HCT116 (cell line): ENCODE data around the gene ATP6V0C. TPM values are rescaled to one million over a fixed set of nuclear protein-coding genes. Genes with fewer than 3 reads are reported as not detected.

Source experiments
- ATAC-seq: fragments of 200-7000 bp; cut with Tn5 transposase; 2 replicates; pipeline ENCODE4 v1.9.1; 2020; ENCODE audit warnings: mild to moderate bottlenecking, moderate library complexity
- BruUV-seq: library from RNA; stranded (reverse); fragments of 400-500 nt; replicated peaks from 2 replicates; lab custom pipeline; 2021; lab: Mats Ljungman, UMichigan
- CTCF ChIA-PET: fragments of 300-600 bp; sonication (Branson Sonifier 250); formaldehyde crosslinking; loops from one replicate; lab custom pipeline; 2021; ENCODE audit warnings: antibody characterized with exemption; lab: Charles Lee
- POLR2A ChIA-PET: fragments of 300-600, 350-600 bp; sonication (Branson Sonifier 250); formaldehyde crosslinking; loops from one replicate; lab custom pipeline; 2021; ENCODE audit warnings: antibody characterized with exemption; lab: Charles Lee
- RAD21 ChIA-PET, 2 experiments: fragments of 300-600 bp; sonication (Branson Sonifier 250); formaldehyde crosslinking; loops; one replicate each; lab custom pipeline; 2023; ENCODE audit warnings: low total read pairs in 2 of 2; ENCODE audit not compliant: uncharacterized antibody in 2 of 2, unreplicated experiment in 2 of 2, low non-redundant PET in 1 of 2; lab: Charles Lee
- DNase-seq: peaks from one replicate; pipeline ENCODE4 v3.0.0-alpha.2; 2010; ENCODE audit warnings: low read depth, low spot score
- H2AFZ ChIP-seq: fragments of 200-600 bp; shearing (Covaris generic), sonication (generic); 2 replicates; pipeline ENCODE4 v1.6.1; 2017; ENCODE audit warnings: low read depth, mixed run types, mixed read lengths, antibody characterized with exemption, low read length; ENCODE audit not compliant: poor library complexity, severe bottlenecking
- H3K27ac ChIP-seq: 2 replicates; pipeline ENCODE4 v1.5.1; 2012; ENCODE audit warnings: low read depth, low read length
- H3K27me3 ChIP-seq: fragments of 200-600 bp; sonication (generic); 2 replicates; pipeline ENCODE4 v1.6.1; 2016; ENCODE audit warnings: mixed run types, low read length, mixed read lengths; ENCODE audit not compliant: insufficient read depth
- H3K36me3 ChIP-seq, 2 experiments: fragments of 200-500 bp in 1 of 2; fragments of 200-600 bp in 1 of 2; sonication (Bioruptor generic) in 1 of 2; sonication (generic) in 1 of 2; 2 replicates each; pipeline versions ENCODE4 v1.5.1 to v1.6.1; 2014 to 2016; ENCODE audit warnings: low read length in 2 of 2, inconsistent platforms in 1 of 2, mixed read lengths in 1 of 2, mixed run types in 1 of 2; ENCODE audit not compliant: insufficient read depth in 2 of 2, control insufficient read depth in 1 of 2
- H3K4me1 ChIP-seq, 2 experiments: fragments of 200-600 bp in 1 of 2; sonication (generic) in 1 of 2; 2 replicates each; pipeline versions ENCODE4 v1.5.1 to v1.6.1; 2012 to 2017; ENCODE audit warnings: low read length in 2 of 2, inconsistent platforms in 1 of 2, mild to moderate bottlenecking in 1 of 2, mixed read lengths in 1 of 2, mixed run types in 1 of 2, moderate library complexity in 1 of 2; ENCODE audit not compliant: insufficient read depth in 2 of 2, control insufficient read depth in 1 of 2
- H3K4me2 ChIP-seq: fragments of 200-600 bp; sonication (generic); 2 replicates; pipeline ENCODE4 v1.6.1; 2017; ENCODE audit warnings: mixed run types, low read length, mixed read lengths
- H3K4me3 ChIP-seq, 2 experiments: fragments of 200-600 bp in 1 of 2; sonication (generic) in 1 of 2; replicated peaks in 1 of 2; 2 replicates each; pipeline ENCODE4 v1.5.1; 2011 to 2016; ENCODE audit warnings: low read length in 2 of 2, control low read depth in 1 of 2, low read depth in 1 of 2, mild to moderate bottlenecking in 1 of 2, mixed read lengths in 1 of 2, mixed run types in 1 of 2
- H3K79me2 ChIP-seq: fragments of 200-600 bp; sonication (generic); 2 replicates; pipeline ENCODE4 v1.6.1; 2017; ENCODE audit warnings: mild to moderate bottlenecking, mixed run types, low read length, moderate library complexity, mixed read lengths; ENCODE audit not compliant: insufficient read depth
- H3K9ac ChIP-seq: fragments of 200-600 bp; sonication (generic); 2 replicates; pipeline ENCODE4 v1.6.1; 2016; ENCODE audit warnings: low read length, mixed read lengths
- H3K9me2 ChIP-seq: fragments of 200-600 bp; sonication (generic), shearing (Covaris generic); 2 replicates; pipeline ENCODE4 v1.6.1; 2017; ENCODE audit warnings: mixed run types, mild to moderate bottlenecking, moderate library complexity; ENCODE audit not compliant: insufficient read depth
- H3K9me3 ChIP-seq, 2 experiments: fragments of 200-500 bp in 1 of 2; fragments of 200-600 bp in 1 of 2; sonication (Bioruptor generic) in 1 of 2; sonication (generic) in 1 of 2; 2 replicates each; pipeline ENCODE4 v1.6.1; 2014 to 2017; ENCODE audit warnings: low read length in 2 of 2, mixed read lengths in 2 of 2, inconsistent platforms in 1 of 2, low read depth in 1 of 2, mild to moderate bottlenecking in 1 of 2, mixed run types in 1 of 2, moderate library complexity in 1 of 2; ENCODE audit not compliant: control insufficient read depth in 1 of 2, insufficient read depth in 1 of 2
- H4K20me1 ChIP-seq: fragments of 200-600 bp; sonication (generic), shearing (Covaris generic); 2 replicates; pipeline ENCODE4 v1.6.1; 2017; ENCODE audit warnings: mixed run types, mild to moderate bottlenecking, moderate library complexity; ENCODE audit not compliant: insufficient read depth
- CBX3 ChIP-seq: IDR thresholded peaks from 2 replicates; pipeline ENCODE4 v1.6.1; 2012; ENCODE audit warnings: low read depth
- CEBPB ChIP-seq: IDR thresholded peaks from 2 replicates; pipeline ENCODE4 v1.6.1; 2012; ENCODE audit warnings: low read depth
- CTCF ChIP-seq, 3 experiments: fragments of 200-600 bp in 1 of 3; sonication (generic) in 1 of 3; IDR thresholded peaks in 2 of 3; conservative IDR thresholded peaks in 1 of 3; 2 replicates each; pipeline ENCODE4 v1.5.1; 2012 to 2017; ENCODE audit warnings: low read depth in 2 of 3, low read length in 2 of 3, antibody characterized with exemption in 1 of 3, borderline replicate concordance in 1 of 3, control low read depth in 1 of 3, mild to moderate bottlenecking in 1 of 3, mixed read lengths in 1 of 3, mixed run types in 1 of 3, moderate library complexity in 1 of 3; ENCODE audit not compliant: insufficient read depth in 1 of 3
- EGR1 ChIP-seq: IDR thresholded peaks from 2 replicates; pipeline ENCODE4 v1.6.1; 2012; ENCODE audit warnings: low read depth
- ELF1 ChIP-seq: IDR thresholded peaks from 2 replicates; pipeline ENCODE4 v1.6.1; 2012; ENCODE audit warnings: low read depth, borderline replicate concordance
- EZH2 ChIP-seq: fragments of 200-600 bp; sonication (generic); IDR thresholded peaks from 2 replicates; pipeline ENCODE4 v1.6.1; 2017; ENCODE audit warnings: antibody characterized with exemption, mixed run types
- JUND ChIP-seq: IDR thresholded peaks from 2 replicates; pipeline ENCODE4 v1.6.1; 2012
- POLR2A ChIP-seq: IDR thresholded peaks from 2 replicates; pipeline ENCODE4 v1.7.0; 2011; ENCODE audit warnings: borderline replicate concordance; ENCODE audit not compliant: insufficient read depth, insufficient read length; ENCODE audit errors: extremely low read depth
- POLR2AphosphoS5 ChIP-seq: IDR thresholded peaks from 2 replicates; pipeline ENCODE4 v1.6.1; 2011; ENCODE audit warnings: mild to moderate bottlenecking, low read depth, low read length, moderate library complexity
- RAD21 ChIP-seq: IDR thresholded peaks from 2 replicates; pipeline ENCODE4 v1.6.1; 2012; ENCODE audit warnings: low read depth, mild to moderate bottlenecking
- SP1 ChIP-seq: IDR thresholded peaks from 2 replicates; pipeline ENCODE4 v1.6.1; 2012; ENCODE audit warnings: low read depth
- SRF ChIP-seq: IDR thresholded peaks from 2 replicates; pipeline ENCODE4 v1.6.1; 2012; ENCODE audit warnings: low read depth
- YY1 ChIP-seq: IDR thresholded peaks from 2 replicates; pipeline ENCODE4 v1.6.1; 2011; ENCODE audit warnings: low read length, low read depth, moderate library complexity, mild to moderate bottlenecking; ENCODE audit not compliant: insufficient replicate concordance; ENCODE audit errors: extremely low read depth
- ZFX ChIP-seq: fragments of 450-650 bp; IDR thresholded peaks from 2 replicates; pipeline ENCODE4 v1.6.1; 2017
- intact Hi-C: fragments of 100-400 bp; cut with micrococcal nuclease; formaldehyde crosslinking; loops from 2 replicates; pipeline ENCODE4 v1.10.0; 2022
- total RNA-seq: library from RNA; stranded (reverse); gene quantifications from one replicate; pipeline ENCODE4 v1.2.1, GENCODE V29; 2021; ENCODE audit not compliant: unreplicated experiment
- TF ChIP-seq, protein P1 (sequence below): IDR thresholded peaks from 2 replicates; pipeline ENCODE4 v1.6.1; 2012
- TF ChIP-seq, protein P2 (sequence below): IDR thresholded peaks from 2 replicates; pipeline ENCODE4 v1.6.1; 2012; ENCODE audit warnings: low read depth

ATP6V0C gene
- total RNA-seq, 1 experiment from 2014 or later: 187 TPM

GRCh38 chr16:2514333-2515179 lies 804 bp downstream of the ATP6V0C start:
- Histone ChIP-seq H3K27ac (peak overlapping the region; percentile 98), H4K20me1 (peaks cover 5% of the 10 kb centered on the region; the same call in 1 of the 2 replicates), H3K9ac (peak overlapping the region; percentile 95), H3K4me1 (peaks cover 20 to 48% of the 10 kb centered on the region in 2 experiments), H3K79me2 (peaks cover 58% of the 10 kb centered on the region), H3K4me3 (peak overlapping the region; percentile 86 to 95), H3K4me2 (peak overlapping the region; percentile 98), H3K9me2 (no peaks in the 10 kb centered on the region), H3K27me3 (no peaks in the 10 kb centered on the region), H3K9me3 (no peaks in the 10 kb centered on the region), H2AFZ (no peak overlapping the region), H3K36me3 (no peaks in the 10 kb centered on the region)
- intact Hi-C loops: no loop called here
- DNase-seq (no peak), ATAC-seq (no peak; the same call in 1 of the 2 replicates)
- ChIA-PET POLR2A (interaction anchor here (1.1 to 1.2 kb wide), 2 partner anchors 86 to 550 kb away, joined by 3 read pairs; partner anchors contain the start of gene RPS2), RAD21 (no interaction called here), CTCF (no interaction called here)
- no TSS peak for BruUV-seq
- no peak for TF ChIP-seq SP1
- TF ChIP-seq ZFX: no peak
- TF ChIP-seq POLR2A: no peak
- TF ChIP-seq CBX3: no peak
- TF ChIP-seq, protein P1, sequence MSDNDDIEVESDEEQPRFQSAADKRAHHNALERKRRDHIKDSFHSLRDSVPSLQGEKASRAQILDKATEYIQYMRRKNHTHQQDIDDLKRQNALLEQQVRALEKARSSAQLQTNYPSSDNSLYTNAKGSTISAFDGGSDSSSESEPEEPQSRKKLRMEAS: no peak
- no peak for TF ChIP-seq POLR2AphosphoS5
- no peak for TF ChIP-seq EZH2
- TF ChIP-seq SRF: no peak
- TF ChIP-seq RAD21: no peak
- no peak for TF ChIP-seq EGR1
- TF ChIP-seq ELF1: no peak
- TF ChIP-seq, protein P2, sequence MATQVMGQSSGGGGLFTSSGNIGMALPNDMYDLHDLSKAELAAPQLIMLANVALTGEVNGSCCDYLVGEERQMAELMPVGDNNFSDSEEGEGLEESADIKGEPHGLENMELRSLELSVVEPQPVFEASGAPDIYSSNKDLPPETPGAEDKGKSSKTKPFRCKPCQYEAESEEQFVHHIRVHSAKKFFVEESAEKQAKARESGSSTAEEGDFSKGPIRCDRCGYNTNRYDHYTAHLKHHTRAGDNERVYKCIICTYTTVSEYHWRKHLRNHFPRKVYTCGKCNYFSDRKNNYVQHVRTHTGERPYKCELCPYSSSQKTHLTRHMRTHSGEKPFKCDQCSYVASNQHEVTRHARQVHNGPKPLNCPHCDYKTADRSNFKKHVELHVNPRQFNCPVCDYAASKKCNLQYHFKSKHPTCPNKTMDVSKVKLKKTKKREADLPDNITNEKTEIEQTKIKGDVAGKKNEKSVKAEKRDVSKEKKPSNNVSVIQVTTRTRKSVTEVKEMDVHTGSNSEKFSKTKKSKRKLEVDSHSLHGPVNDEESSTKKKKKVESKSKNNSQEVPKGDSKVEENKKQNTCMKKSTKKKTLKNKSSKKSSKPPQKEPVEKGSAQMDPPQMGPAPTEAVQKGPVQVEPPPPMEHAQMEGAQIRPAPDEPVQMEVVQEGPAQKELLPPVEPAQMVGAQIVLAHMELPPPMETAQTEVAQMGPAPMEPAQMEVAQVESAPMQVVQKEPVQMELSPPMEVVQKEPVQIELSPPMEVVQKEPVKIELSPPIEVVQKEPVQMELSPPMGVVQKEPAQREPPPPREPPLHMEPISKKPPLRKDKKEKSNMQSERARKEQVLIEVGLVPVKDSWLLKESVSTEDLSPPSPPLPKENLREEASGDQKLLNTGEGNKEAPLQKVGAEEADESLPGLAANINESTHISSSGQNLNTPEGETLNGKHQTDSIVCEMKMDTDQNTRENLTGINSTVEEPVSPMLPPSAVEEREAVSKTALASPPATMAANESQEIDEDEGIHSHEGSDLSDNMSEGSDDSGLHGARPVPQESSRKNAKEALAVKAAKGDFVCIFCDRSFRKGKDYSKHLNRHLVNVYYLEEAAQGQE: no peak
- no peak for TF ChIP-seq YY1
- no peak for TF ChIP-seq JUND
- TF ChIP-seq CTCF (IDR thresholded peaks at IDR 0.05 in 2 of 3, conservative IDR thresholded peaks at IDR 0.05 in 1 of 3; ENCODE audit: borderline replicate concordance in 1 of 3, insufficient read depth in 1 of 3, low read depth in 2 of 3, low read length in 2 of 3): no peak
- TF ChIP-seq CEBPB: no peak
